ENCODE data around the gene KCNK6. TPM values are rescaled to one million over a fixed set of nuclear protein-coding genes. Genes with fewer than 3 reads are reported as not detected.

KCNK6 gene
- total and polyA plus RNA-seq, 10 of the 15 experiments (the other 5 are each of a cell fraction or from before 2014, with no cell fraction given): 0.04 to 1.4 (median 1.1) TPM

DNA sequence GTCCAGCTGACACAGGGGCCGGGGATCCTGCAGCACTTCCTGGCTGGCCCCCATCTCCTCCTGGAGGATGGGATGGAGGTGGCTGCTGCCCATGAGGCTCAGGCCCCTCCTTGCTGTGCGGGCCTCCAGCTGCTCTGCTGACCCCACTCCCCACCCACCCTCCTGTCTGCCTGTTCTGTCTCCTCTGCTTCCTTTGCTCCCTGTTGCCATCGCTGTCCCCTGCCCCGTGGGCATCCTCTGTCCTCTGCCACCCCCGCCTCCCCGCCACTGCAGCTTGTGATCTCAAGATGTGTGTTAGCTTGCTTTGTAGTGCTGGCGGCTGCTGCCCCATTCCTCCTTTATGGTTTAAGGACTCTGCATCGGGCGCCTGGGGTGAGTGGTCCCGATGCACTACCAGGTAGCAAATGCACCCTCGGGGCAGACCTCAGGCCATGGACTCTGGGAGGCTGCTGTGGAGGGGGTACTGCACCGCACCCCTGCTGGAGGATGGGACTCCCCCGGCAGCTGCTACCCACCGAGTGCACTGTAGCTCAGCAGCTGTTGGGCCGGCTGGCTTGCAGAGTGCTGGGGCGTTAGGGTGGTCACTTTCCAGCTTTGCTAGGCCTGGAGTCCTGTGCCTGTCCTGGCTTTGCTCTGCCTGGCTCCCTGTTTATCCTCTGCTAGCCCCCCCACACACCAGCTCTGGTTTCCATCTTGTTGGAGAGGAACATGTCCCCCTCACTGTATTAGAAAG, 31.4 kb upstream of the KCNK6 start (continued):
- TF ChIP-seq, protein P1, sequence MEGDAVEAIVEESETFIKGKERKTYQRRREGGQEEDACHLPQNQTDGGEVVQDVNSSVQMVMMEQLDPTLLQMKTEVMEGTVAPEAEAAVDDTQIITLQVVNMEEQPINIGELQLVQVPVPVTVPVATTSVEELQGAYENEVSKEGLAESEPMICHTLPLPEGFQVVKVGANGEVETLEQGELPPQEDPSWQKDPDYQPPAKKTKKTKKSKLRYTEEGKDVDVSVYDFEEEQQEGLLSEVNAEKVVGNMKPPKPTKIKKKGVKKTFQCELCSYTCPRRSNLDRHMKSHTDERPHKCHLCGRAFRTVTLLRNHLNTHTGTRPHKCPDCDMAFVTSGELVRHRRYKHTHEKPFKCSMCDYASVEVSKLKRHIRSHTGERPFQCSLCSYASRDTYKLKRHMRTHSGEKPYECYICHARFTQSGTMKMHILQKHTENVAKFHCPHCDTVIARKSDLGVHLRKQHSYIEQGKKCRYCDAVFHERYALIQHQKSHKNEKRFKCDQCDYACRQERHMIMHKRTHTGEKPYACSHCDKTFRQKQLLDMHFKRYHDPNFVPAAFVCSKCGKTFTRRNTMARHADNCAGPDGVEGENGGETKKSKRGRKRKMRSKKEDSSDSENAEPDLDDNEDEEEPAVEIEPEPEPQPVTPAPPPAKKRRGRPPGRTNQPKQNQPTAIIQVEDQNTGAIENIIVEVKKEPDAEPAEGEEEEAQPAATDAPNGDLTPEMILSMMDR (IDR thresholded peaks at IDR 0.05 in 2 of 3, conservative IDR thresholded peaks at IDR 0.05 in 1 of 3; ENCODE audit: control insufficient read depth in 2 of 3, extremely low read depth in 1 of 3, insufficient read depth in 1 of 3, low read depth in 3 of 3, low read length in 3 of 3): no peak
- TF ChIP-seq STAT1 (conservative IDR thresholded peaks at IDR 0.05): no peak
- no peak for TF ChIP-seq CREB1 (IDR thresholded peaks at IDR 0.05; ENCODE audit: low read depth)
- TF ChIP-seq SUZ12 (IDR thresholded peaks at IDR 0.05; ENCODE audit: unreplicated experiment): no peak
- TF ChIP-seq RAD51 (IDR thresholded peaks at IDR 0.05): no peak
- TF ChIP-seq, protein P2, sequence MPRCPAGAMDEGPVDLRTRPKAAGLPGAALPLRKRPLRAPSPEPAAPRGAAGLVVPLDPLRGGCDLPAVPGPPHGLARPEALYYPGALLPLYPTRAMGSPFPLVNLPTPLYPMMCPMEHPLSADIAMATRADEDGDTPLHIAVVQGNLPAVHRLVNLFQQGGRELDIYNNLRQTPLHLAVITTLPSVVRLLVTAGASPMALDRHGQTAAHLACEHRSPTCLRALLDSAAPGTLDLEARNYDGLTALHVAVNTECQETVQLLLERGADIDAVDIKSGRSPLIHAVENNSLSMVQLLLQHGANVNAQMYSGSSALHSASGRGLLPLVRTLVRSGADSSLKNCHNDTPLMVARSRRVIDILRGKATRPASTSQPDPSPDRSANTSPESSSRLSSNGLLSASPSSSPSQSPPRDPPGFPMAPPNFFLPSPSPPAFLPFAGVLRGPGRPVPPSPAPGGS (IDR thresholded peaks at IDR 0.05; ENCODE audit: borderline replicate concordance, insufficient read depth, low read depth, low read length, poor library complexity, severe bottlenecking): no peak
- no peak for TF ChIP-seq RELA (IDR thresholded peaks at IDR 0.05; ENCODE audit: borderline replicate concordance, partially characterized antibody)
- TF ChIP-seq RCOR1 (conservative IDR thresholded peaks at IDR 0.05; ENCODE audit: low read depth, low read length): no peak
- TF ChIP-seq, protein P3, sequence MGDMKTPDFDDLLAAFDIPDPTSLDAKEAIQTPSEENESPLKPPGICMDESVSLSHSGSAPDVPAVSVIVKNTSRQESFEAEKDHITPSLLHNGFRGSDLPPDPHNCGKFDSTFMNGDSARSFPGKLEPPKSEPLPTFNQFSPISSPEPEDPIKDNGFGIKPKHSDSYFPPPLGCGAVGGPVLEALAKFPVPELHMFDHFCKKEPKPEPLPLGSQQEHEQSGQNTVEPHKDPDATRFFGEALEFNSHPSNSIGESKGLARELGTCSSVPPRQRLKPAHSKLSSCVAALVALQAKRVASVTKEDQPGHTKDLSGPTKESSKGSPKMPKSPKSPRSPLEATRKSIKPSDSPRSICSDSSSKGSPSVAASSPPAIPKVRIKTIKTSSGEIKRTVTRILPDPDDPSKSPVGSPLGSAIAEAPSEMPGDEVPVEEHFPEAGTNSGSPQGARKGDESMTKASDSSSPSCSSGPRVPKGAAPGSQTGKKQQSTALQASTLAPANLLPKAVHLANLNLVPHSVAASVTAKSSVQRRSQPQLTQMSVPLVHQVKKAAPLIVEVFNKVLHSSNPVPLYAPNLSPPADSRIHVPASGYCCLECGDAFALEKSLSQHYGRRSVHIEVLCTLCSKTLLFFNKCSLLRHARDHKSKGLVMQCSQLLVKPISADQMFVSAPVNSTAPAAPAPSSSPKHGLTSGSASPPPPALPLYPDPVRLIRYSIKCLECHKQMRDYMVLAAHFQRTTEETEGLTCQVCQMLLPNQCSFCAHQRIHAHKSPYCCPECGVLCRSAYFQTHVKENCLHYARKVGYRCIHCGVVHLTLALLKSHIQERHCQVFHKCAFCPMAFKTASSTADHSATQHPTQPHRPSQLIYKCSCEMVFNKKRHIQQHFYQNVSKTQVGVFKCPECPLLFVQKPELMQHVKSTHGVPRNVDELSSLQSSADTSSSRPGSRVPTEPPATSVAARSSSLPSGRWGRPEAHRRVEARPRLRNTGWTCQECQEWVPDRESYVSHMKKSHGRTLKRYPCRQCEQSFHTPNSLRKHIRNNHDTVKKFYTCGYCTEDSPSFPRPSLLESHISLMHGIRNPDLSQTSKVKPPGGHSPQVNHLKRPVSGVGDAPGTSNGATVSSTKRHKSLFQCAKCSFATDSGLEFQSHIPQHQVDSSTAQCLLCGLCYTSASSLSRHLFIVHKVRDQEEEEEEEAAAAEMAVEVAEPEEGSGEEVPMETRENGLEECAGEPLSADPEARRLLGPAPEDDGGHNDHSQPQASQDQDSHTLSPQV (IDR thresholded peaks at IDR 0.05): no peak
- no peak for TF ChIP-seq CBX5 (IDR thresholded peaks at IDR 0.05; ENCODE audit: low read depth)
